Stimulated activated CD4-positive, alpha-beta T cell treated with anti-CD3 and anti-CD28 coated beads, Interleukin-1b, Interleukin-23, amount 100 ng/mL, for 4 hours (primary cell): ENCODE data around the gene PCSK6.

Experiments
- DNase-seq, 2 donors: peaks; one replicate each; pipeline ENCODE4 v3.0.0-alpha.2; 2020; ENCODE audit warnings: low read depth in 2 of 2

Gene PCSK6

DNA sequence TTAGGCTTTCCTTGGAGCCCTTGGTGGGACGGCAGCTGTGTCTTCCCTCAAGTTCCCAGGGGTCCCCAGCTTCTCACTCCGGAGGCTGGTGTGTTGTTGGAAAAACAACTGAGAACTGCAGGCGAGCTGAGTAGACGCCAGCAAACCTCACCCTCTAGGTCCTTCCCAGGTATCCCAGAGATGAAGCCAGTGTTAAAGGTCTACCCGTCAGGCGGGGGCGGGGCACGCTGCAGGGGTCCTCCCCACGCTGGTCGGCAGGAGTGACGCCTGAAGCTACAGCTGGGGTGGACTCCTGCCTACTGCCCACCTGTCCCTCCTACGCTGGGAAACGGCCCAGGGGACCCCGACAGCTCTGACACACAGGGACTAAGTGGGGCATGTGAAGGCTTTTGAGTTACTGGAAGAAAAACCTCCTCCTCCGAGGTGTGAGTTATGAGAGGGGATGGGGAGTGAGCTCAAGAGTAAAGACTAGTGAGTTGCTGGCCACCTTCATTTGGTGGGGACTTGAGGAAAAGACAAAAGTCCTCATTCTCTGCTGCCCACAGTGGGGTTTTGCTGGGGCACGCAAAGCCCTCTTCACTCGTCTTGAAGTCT, 162.3 kb downstream of the PCSK6 start:
- no peak for DNase-seq

DNA sequence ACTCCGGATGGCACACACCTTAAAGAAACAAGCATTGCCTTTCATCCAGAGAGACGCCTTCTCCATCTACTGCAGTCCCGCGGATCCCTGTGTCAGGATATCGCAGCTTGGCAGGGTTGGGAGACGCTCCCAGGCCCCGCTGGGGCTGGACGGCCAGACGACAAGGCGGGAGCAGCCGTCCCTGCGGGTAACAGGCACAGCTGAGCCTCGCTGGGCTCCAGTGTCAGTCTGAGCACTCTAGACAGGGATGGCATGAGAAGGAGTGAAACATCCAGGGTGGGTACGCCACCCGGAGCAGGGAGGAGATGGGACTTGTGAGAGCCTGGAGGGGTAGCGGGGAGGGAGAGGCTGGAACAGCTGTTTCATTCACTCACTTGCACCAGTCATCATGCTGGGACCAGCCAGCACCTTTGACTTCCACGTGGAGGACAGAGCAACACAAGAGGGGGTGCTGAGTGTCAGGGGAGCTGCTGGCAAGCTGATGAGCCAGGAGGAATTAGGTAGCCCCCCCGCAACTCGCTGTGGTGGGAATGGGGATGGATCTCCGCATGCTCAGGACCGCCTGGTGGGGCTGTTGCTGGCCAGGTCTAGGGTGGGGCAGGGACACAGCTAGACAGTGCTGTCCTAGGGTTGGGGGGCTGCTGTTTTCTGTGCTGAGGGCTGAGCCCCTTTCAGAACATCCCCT, 162.9 kb downstream of the PCSK6 start:
- DNase-seq, result no peak

DNA sequence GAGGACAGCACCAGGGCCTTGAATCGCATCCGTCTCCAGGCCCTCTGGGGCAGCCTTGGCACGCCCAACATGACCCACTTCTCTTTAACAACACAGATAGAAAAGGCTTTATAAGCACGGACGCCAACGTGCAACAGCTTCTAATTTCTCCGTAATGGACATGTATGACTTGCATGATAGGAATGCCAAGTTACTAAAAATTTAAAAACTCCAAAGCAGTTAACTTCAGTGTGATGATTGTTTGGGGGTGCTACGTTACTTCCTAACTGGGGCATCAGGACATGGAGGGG, 163.5 kb downstream of the PCSK6 start:
- DNase-seq, result no peak

DNA sequence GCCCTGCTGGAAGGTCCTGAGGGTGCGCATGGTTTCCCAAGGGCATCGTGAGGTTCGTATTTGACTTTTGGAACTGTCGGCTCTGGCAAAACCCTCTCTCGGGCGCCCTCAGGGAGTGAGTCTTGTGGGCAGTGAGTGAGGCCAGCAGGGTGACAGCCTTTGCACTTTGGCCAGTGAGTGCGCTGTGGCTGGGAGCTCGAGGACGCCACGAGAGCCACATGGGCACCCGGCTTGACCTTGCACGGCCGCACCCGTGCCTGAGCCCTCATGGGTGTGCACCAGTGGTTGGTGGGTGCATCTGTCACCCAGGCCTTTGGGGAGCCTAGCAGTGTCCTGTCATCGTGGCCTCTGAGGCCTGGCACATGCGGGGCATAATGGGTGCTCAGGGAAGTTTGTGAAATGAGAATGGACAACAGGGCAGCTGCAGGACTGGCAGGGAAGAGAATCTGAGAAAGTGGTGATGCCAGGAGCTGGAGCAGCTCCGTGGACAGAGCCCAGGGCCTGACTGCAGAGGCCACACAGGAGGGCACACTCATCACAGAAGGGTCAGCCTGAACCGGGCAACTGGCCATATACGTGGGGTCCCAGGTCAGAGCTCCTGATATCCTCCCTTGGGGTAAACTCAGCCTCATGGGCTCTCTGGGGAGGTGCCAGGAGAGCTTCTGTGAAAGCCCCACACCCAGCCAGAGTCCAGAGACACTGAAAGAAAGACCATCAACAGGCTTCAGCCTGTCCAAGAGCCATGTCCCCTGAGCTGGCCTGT, 164.1 kb downstream of the PCSK6 start:
- no peak for DNase-seq

DNA sequence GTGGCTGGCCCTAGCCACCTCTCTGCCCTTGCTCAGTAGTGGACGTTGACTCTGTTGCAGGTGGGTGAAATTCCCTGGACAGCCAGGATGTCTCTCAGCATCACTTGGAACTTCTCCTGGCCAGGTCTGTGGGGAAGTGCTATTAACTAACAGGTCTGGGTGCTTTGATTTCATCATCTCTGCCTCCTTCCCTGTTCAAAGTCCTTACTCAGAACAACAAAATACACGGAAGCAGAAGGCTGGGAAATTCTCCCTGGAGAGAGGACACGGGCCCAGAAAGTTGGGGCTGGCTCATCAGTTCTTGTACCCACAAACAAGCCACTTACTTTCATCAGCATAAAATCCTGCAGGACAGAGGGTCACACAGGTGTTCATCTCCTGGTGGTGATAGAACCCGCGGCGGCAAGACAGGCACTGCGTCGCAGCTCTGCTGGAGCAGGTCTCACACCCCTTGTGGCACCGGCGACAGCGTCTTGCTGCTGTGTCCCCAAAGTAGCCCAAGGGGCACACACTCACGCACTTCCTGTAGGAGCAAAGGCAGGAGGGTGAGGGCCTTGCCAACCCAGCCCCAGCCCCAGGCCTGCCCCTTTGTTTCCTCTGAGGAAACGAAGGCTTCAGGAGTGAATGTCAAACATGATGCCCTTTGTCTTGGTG, 164.9 kb downstream of the PCSK6 start:
- no peak for DNase-seq

DNA sequence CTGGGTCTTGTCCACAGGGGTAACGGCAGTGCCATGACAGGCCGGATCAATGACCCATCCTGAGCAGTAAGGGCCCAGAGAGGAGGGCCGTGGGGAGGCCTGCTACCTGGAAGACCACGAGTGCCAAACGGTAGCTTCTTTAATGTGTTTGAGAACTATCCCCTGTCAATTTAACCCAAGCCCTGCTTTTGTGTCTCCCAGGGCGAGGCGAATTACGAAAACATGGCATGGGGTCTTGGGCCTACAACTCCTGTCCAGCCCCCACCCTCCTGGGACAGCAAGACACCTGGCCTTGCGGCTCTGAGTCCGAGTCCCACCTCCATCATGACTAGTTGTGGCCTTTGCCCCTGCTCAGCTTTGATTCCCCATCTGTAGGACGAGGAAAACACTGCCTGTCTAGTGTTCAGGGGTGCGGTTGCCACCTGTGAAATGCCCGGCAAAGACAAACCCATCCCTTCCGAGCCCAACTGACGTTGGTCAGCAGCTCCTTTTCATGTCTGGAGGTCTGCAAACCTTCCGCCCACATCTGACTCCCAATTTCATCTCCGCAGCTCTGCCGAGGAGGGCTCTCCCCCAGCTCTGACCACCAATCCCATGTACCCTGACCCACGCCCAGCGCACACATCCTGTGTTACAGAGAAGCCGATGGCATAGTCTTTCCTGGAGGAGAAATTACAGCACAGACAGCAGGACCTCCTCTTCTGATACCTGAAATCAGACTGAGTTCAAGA, 165.5 kb downstream of the PCSK6 start:
- no peak for DNase-seq

DNA sequence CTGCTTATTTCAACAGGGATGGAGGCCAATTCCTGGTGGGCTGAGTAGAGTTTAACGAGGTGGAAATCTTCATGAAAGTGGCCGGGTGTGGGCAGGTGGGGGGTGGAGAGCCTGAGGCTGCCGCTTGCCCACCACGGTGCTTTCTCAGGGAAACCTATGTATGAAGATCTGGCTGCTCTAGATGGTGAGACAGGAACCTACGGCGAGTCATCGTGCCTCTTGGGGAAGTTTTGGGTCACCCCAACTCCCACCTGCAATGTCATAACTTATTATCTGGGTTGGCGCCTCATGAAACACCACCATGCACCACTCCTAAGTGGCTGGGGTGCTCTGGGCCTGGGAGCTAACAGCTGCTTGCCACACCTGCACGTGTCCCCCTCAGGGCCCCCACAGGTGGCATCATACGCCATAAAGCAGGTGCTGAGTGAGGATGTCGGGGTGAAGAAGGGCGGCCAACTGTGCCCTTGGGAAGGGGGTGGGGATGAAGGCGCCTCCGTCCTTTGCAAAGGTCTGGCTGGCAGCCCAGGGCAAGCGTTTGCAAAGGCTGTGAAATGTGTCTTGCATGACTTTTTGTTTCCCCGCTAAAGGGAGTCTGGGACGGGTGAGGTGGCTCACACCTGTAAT, 166.5 kb downstream of the PCSK6 start:
- no peak for DNase-seq

DNA sequence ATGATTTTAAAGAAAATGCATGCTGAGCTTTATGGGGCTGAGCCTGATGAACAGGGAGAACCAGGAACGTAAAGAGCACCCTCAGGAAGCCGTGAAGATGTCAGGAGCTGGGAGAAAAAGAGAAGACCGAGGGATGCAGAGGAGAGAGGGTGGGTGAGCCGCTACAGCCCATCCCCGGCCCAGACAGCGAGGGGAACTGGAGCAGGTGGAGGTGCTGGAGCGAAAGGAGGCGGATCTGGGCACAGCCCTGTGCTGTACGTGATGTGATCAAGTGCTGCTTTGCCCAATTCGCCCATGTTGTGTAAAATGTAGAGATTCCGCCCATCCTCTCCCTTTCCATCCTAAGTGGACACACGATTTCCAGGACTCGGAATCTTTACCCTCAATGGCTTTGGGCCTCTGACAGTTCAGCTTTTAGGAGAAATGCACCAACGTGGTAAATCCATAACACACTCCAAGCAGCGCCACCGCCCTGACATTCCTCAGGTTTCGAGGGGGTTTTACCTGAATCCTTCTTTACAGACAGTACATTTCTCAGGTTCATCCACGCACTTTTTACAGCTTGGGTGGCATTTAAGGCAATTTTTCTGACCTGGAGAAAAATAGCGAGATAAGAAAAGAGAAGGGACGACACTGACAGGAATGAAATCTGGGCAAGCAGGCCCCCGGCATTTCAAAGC, 167.4 kb downstream of the PCSK6 start:
- no peak for DNase-seq

DNA sequence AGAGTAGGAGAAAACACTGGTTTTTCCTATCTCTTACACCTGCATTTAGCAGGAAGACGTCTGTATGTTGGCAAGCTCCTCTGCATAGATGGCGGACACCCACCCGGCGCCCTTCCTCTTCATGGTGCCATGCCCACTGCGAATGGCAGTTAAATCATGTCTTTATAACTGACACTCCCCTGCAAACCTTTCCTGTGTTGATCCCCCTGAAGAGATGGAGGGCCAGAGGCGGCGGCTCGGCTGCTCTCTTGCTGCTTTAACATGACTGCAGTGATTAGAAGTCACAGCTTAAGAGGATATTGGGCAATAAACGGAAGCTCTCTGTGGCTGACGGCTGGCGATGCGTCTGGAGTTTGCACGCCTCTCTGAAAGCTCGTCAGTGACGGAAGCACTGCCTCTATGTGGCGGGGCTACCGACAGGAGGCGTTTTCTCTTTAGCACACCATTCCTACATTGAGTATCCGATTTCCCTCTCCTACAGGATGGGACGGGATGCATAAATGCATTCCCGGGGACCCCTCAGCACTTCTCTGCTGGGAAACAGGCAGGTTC, 168.9 kb downstream of the PCSK6 start:
- DNase-seq, result peak; percentile 8 to 24

DNA sequence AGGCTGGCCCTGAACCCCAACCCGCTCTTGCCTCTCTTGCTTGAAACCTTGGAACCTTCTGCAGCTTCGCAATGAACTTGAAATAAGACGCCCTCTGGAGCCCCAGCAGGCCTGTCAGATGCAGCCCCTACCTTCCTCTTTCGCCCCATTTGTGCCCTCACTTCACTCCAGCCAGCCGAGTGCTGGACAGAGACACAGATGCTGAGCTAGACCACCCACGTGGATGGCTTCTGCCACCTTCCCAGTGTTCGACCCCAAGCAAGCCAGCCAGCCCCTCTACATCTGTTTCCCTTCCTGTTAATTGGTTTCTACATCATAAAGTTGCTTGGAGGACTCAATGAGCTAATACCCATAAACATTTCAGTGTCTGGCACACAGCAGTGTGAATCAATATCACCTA, 170.7 kb downstream of the PCSK6 start:
- no peak for DNase-seq

DNA sequence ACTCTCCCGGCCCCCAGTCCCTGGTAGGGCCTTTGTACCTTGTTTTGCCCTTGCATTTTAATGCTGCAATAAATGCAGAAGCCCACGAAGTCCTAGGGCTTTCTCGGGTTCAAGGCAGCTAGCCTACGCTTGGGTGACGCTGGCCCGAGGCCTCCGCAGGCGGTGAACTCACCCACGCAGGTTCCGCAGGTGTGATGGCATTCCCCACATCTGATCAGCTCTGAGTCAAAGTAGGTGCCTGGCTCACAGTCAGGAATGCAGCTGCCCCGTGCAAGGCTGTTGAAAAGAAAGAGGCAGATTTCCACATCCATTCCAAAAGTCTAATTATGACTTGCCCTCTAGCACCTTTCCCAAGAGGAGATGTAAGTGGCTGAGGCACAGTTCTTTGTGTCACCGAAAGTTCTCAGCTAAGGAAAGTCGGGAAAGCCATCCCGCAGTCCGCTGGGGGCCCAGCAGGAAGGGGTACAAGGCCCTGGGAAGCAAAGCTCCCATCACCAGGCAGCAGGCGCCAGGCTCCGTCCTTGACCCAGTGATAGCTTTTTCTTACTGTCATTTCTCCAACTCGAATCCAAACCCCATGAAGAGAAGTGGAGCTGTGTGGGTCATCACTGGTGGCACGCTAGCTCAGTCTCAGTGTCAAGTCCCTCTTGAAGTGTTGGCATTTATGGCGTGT, 171.2 kb downstream of the PCSK6 start:
- DNase-seq, result no peak

DNA sequence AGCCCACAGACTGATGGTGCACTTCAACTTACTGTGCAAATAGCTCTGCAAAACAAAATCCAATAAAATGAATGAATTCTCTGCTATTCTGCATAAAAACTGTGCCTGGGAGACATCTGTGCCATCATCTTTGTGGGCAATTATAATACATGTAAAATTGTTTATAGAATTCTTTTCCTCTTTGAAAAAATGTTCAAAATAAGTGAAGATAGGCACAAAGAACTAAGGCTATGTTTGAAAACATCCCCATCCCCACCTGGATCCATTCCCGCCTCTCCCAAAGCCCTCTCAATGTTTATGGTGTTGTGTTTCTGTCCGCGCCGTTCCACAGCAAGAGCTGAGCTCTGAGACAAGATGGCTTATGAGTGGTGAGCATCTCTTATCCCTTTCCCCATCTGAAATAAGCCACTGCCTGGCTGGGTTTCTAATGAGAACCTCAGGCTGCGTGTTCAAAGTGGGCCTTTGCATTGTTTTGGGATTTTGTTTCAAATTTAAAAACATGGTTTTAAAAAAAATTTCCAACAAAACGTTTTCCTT, 172.1 kb downstream of the PCSK6 start:
- no peak for DNase-seq

DNA sequence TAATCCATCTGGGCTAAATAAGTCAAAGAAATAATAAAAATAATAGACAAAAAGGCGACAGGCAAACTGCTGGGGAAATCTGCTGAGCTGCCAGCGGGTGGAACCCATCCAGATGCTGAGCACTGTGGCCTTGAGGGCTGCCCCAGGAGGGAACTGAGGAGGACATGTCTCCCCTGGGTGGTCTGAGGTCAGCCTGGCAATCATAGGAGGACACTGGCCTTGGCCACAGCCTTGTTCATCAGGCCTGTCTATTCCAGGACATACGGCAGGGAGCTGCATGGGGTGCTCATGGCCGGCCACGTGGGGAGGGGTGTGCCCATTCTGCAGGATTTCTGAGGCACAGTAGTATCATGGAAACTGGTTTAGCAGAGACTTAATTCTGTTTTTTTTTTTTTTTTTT, 173.0 kb downstream of the PCSK6 start:
- DNase-seq, result no peak

DNA sequence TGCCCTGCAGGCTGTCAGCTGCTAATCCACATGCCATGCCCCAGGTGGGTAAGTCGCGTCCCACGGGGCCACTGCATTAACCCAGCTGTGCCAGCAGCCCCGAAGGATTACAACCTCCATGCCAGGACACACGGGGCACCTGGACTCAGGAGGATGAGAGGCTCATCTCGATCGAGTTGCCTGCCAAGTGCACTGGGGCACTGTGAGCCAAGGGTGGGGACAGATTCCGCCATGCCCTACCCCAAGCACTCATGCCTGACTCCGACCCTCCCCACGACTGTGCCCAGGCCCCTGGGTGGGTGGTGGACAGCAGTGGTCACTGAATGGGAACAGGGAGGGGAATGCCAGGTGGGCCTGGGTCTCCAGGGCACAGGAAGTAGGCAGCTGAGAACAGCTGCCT, 173.8 kb downstream of the PCSK6 start:
- no peak for DNase-seq

DNA sequence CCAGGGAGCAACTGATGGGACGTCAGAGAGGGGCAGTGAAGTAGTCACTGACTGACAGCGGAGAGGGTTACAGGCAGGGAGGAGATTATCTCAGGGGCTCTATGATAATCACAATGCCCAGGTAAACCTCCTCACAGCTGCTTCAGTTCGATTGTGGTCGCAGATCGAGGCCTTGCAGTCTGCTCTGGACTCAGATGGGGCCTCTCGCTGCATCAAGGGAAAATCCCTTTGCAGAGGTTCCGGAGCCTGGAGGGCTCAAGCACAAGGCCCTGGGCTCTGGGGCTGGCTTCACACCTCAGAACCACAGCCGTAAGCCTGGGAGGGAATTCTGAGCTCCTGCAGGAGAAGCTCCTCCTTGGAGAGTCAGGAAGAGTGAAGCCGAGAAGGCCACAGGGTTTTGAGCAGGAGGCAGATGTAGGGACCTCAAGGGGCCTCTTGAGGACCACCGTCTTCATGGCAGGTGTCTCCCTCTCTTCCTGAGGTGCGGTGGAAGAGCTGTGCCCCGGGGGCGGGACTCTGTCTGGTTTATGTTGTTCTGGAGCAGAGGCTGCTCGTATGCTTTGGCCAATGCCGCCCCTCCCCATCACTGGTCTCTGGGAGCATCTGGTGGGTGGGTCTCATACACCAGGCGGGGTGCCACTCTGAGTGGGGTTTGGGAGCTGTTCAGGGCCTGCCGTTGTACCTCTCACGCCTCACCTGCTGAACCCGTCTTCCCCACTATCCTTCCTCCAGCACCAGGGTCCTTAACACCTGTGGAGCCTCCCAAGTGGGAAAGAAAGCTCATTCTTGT, 175.0 kb downstream of the PCSK6 start:
- DNase-seq, result no peak

DNA sequence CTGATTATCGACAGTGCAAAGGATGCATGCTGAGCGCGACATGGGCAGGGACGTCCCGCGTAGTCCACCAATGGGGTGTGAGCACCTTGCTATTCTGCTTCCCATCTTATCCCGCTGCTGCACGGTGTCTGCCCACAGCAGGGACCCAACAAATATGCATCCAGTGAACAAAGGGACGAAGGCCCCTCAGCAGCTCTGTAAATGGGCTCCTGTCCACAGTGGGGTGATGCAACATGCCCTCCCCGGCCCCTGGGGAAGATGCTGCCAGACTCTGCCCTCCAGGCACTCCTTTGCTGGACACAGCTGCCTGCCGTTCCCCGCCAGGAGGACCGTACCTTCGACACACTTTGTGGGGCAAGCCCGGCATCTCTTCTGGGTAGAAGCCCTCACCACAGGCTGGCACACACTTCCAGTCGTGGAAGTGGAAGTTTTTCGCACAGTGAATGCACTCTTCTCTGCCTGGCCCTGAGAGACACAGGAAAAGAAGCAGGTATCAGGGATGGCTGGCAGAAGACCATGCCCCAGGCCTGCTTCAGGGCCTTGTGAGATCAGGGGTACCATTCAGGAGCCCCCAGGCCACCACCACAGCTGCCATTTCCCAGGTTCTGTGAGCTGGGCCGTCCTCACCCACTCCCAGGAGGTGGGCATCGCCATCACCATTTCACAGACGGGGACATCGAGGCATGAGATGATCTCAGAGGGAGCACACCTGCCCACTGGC, 176.3 kb downstream of the PCSK6 start:
- DNase-seq, result no peak

DNA sequence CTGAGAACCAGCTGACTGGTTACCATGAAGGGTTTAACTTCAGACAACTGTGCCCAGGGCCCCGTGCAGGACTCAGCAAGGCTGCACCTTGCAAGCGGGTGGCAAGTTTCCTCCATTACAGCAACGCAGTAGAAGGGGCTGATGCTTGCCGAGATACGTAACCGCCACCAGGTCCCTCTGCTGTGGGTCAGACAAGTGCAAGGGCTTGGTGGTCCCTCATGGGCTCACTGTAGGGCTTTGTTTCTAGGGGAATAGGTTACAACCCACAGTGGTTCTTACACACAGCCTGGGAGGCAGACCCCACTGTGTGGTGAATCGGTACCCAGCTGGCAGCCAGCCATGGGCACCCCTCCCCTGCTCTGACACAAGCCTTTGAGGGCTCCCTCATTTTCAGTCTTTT, 179.0 kb downstream of the PCSK6 start:
- no peak for DNase-seq

DNA sequence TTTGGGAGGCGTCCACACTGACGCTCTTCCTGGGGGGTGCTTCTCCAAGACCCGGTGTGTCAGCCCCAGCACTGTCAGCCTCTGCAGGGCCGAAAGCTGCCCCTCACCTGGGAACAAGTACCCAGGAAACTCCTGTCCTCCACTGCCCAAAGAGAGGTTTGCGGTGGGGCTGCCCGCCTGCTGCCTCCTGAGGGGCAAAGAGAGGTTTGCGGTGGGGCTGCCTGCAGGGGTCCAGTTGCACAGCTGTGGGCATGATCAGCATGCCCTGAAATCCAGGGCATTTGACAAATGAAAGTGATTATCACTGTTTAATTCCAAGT, 179.4 kb downstream of the PCSK6 start:
- no peak for DNase-seq
